Body of pancreas (tissue), 4 donors: ENCODE measurements around the gene TRIM32.

Source experiments
- POLR2A ChIP-seq, 3 donors: fragments of 450-650 bp; IDR thresholded peaks; one replicate each; pipeline ENCODE4 v1.6.1; 2016; ENCODE audit warnings: antibody characterized with exemption in 3 of 3, mild to moderate bottlenecking in 2 of 3
- TF ChIP-seq, protein P1 (sequence below), 7 experiments: fragments of 450-650 bp in 4 of 7; fragments of 200-600 bp in 3 of 7; sonication (generic) in 3 of 7; IDR thresholded peaks; one replicate each; pipeline ENCODE4 v1.5.1; 2016 to 2019; ENCODE audit warnings: antibody characterized with exemption in 7 of 7

DNA sequence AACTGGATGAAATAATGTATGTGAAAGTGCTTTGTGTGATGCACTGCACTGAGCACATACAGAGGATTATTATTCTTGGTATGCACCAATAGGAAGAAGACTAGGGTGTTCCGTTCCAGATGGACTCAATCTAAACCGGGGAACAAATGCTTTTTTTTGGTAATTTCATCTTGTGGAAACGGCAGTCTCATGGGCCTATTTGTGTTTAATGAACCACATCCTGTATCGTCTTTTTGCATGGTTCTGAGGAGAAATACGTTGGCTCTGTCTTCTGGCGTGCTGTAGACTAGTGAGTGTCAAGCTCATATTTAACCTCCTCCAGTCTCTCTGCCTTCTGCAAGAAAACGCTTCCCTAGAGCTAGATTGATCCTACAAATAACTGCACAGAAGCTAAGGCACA, 30.0 kb downstream of the TRIM32 start:
- TF ChIP-seq, protein P1, sequence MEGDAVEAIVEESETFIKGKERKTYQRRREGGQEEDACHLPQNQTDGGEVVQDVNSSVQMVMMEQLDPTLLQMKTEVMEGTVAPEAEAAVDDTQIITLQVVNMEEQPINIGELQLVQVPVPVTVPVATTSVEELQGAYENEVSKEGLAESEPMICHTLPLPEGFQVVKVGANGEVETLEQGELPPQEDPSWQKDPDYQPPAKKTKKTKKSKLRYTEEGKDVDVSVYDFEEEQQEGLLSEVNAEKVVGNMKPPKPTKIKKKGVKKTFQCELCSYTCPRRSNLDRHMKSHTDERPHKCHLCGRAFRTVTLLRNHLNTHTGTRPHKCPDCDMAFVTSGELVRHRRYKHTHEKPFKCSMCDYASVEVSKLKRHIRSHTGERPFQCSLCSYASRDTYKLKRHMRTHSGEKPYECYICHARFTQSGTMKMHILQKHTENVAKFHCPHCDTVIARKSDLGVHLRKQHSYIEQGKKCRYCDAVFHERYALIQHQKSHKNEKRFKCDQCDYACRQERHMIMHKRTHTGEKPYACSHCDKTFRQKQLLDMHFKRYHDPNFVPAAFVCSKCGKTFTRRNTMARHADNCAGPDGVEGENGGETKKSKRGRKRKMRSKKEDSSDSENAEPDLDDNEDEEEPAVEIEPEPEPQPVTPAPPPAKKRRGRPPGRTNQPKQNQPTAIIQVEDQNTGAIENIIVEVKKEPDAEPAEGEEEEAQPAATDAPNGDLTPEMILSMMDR (IDR thresholded peaks at IDR 0.05): no peak
- no peak for TF ChIP-seq POLR2A (IDR thresholded peaks at IDR 0.05)
